H9 (cell line): Measurements from ENCODE around the gene SHB. TPM values are rescaled to one million over a fixed set of nuclear protein-coding genes. Genes with fewer than 3 reads are reported as not detected.

Source experiments
- DNase-seq: peaks from one replicate; pipeline ENCODE4 v3.0.0-alpha.2; 2017
- H2AFZ ChIP-seq: one replicate; pipeline ENCODE4 v1.6.1; 2013; ENCODE audit warnings: mild to moderate bottlenecking, low read length, control low read depth, moderate library complexity
- H2AK5ac ChIP-seq: 2 replicates; pipeline ENCODE4 v1.6.1; 2013; ENCODE audit warnings: low read length, control low read depth, mixed read lengths; ENCODE audit not compliant: insufficient read length
- H2BK120ac ChIP-seq: one replicate; pipeline ENCODE4 v1.6.1; 2013; ENCODE audit warnings: low read depth, mild to moderate bottlenecking, low read length, control low read depth, inconsistent platforms; ENCODE audit not compliant: poor library complexity, severe bottlenecking
- H2BK12ac ChIP-seq: 2 replicates; pipeline ENCODE4 v1.6.1; 2013; ENCODE audit warnings: low read length, control low read depth, mixed read lengths, low read depth; ENCODE audit not compliant: insufficient read length
- H2BK15ac ChIP-seq: 2 replicates; pipeline ENCODE4 v1.6.1; 2013; ENCODE audit warnings: low read depth, low read length, control low read depth
- H2BK20ac ChIP-seq: one replicate; pipeline ENCODE4 v1.6.1; 2013; ENCODE audit warnings: low read depth, mild to moderate bottlenecking, low read length, control low read depth, inconsistent platforms; ENCODE audit not compliant: poor library complexity, severe bottlenecking
- H2BK5ac ChIP-seq: 2 replicates; pipeline ENCODE4 v1.6.1; 2013; ENCODE audit warnings: low read length, control low read depth, mixed read lengths; ENCODE audit not compliant: insufficient read length
- H3K14ac ChIP-seq: 2 replicates; pipeline ENCODE4 v1.6.1; 2013; ENCODE audit warnings: low read length, control low read depth; ENCODE audit not compliant: insufficient read depth
- H3K18ac ChIP-seq: 2 replicates; pipeline ENCODE4 v1.6.1; 2013; ENCODE audit warnings: low read depth, mild to moderate bottlenecking, mixed read lengths, low read length, control low read depth; ENCODE audit not compliant: insufficient read length
- H3K23ac ChIP-seq: 2 replicates; pipeline ENCODE4 v1.6.1; 2013; ENCODE audit warnings: low read length, control low read depth, mixed read lengths, low read depth; ENCODE audit not compliant: insufficient read length
- H3K23me2 ChIP-seq: 2 replicates; pipeline ENCODE4 v1.6.1; 2013; ENCODE audit warnings: low read depth, mild to moderate bottlenecking, mixed read lengths, low read length, control low read depth; ENCODE audit not compliant: insufficient read length, poor library complexity, severe bottlenecking
- H3K27ac ChIP-seq: 2 replicates; pipeline ENCODE4 v1.5.1; 2013; ENCODE audit warnings: low read length, control low read depth, mixed read lengths, low read depth; ENCODE audit not compliant: insufficient read length
- H3K27me3 ChIP-seq: 2 replicates; pipeline ENCODE4 v1.6.1; 2013; ENCODE audit warnings: low read length, control low read depth, inconsistent platforms; ENCODE audit not compliant: insufficient read depth
- H3K4ac ChIP-seq: 2 replicates; pipeline ENCODE4 v1.6.1; 2013; ENCODE audit warnings: low read depth, mild to moderate bottlenecking, control low read depth, inconsistent platforms, low read length, moderate library complexity
- H3K4me1 ChIP-seq: 2 replicates; pipeline ENCODE4 v1.6.1; 2013; ENCODE audit warnings: low read length, control low read depth, inconsistent platforms; ENCODE audit not compliant: insufficient read depth
- H3K4me2 ChIP-seq: 2 replicates; pipeline ENCODE4 v1.6.1; 2013; ENCODE audit warnings: low read length, control low read depth, mixed read lengths; ENCODE audit not compliant: insufficient read length, insufficient read depth
- H3K56ac ChIP-seq: 2 replicates; pipeline ENCODE4 v1.6.1; 2013; ENCODE audit warnings: low read depth, mild to moderate bottlenecking, mixed read lengths, low read length, control low read depth; ENCODE audit not compliant: insufficient read length
- H3K79me1 ChIP-seq: 2 replicates; pipeline ENCODE4 v1.6.1; 2013; ENCODE audit warnings: low read depth, mild to moderate bottlenecking, moderate library complexity, low read length, control low read depth, inconsistent platforms; ENCODE audit not compliant: insufficient read depth, poor library complexity, severe bottlenecking
- H3K79me2 ChIP-seq: 2 replicates; pipeline ENCODE4 v1.6.1; 2013; ENCODE audit warnings: low read length, control low read depth, inconsistent platforms; ENCODE audit not compliant: insufficient read depth
- H3K9ac ChIP-seq: 2 replicates; pipeline ENCODE4 v1.6.1; 2013; ENCODE audit warnings: low read length, control low read depth, mixed read lengths; ENCODE audit not compliant: insufficient read length; ENCODE audit errors: extremely low read depth
- H3K9me3 ChIP-seq: one replicate; pipeline ENCODE4 v1.6.1; 2013; ENCODE audit warnings: low read depth, low read length, inconsistent platforms; ENCODE audit not compliant: control insufficient read depth
- H3T11ph ChIP-seq: one replicate; pipeline ENCODE4 v1.6.1; 2013; ENCODE audit warnings: mild to moderate bottlenecking, low read length, control low read depth, inconsistent platforms
- H4K20me1 ChIP-seq: one replicate; pipeline ENCODE4 v1.6.1; 2013; ENCODE audit not compliant: control insufficient read depth, insufficient read length, insufficient read depth
- H4K5ac ChIP-seq: 2 replicates; pipeline ENCODE4 v1.6.1; 2013; ENCODE audit warnings: low read depth, mild to moderate bottlenecking, mixed read lengths, low read length, control low read depth; ENCODE audit not compliant: insufficient read length
- H4K8ac ChIP-seq: replicated peaks from 2 replicates; pipeline ENCODE4 v1.6.1; 2013; ENCODE audit warnings: low read length, control low read depth, mixed read lengths, low read depth; ENCODE audit not compliant: insufficient read length
- H4K91ac ChIP-seq: 2 replicates; pipeline ENCODE4 v1.6.1; 2013; ENCODE audit warnings: low read depth, mild to moderate bottlenecking, moderate library complexity, mixed read lengths, low read length, control low read depth; ENCODE audit not compliant: insufficient read length
- H3K27ac Mint-ChIP-seq, 3 experiments: 2 replicates in 2 of 3; 3 replicates in 1 of 3; pipeline ENCODE4 v1.8.0; 2020 to 2021; ENCODE audit warnings: mixed read lengths in 3 of 3, mild to moderate bottlenecking in 1 of 3, moderate library complexity in 1 of 3
- H3K27me3 Mint-ChIP-seq: 2 replicates; pipeline ENCODE4 v1.8.0; 2021; ENCODE audit warnings: low read depth, mild to moderate bottlenecking, moderate library complexity, mixed read lengths
- H3K36me3 Mint-ChIP-seq, 3 experiments: 2 replicates in 2 of 3; 3 replicates in 1 of 3; pipeline ENCODE4 v1.8.0; 2020 to 2021; ENCODE audit warnings: low read depth in 3 of 3, mixed read lengths in 3 of 3; ENCODE audit not compliant: insufficient read depth in 1 of 3
- H3K4me1 Mint-ChIP-seq, 2 experiments: 2 replicates each; pipeline ENCODE4 v1.8.0; 2020; ENCODE audit warnings: mixed read lengths in 2 of 2
- H3K4me3 Mint-ChIP-seq, 2 experiments: 2 replicates in 1 of 2; 3 replicates in 1 of 2; pipeline ENCODE4 v1.8.0; 2020 to 2021; ENCODE audit warnings: mild to moderate bottlenecking in 2 of 2, mixed read lengths in 2 of 2, moderate library complexity in 1 of 2
- H3K9me3 Mint-ChIP-seq, 2 experiments: 2 replicates in 1 of 2; 3 replicates in 1 of 2; pipeline ENCODE4 v1.8.0; 2020; ENCODE audit warnings: mild to moderate bottlenecking in 2 of 2, mixed read lengths in 2 of 2, moderate library complexity in 1 of 2
- WGBS: extraction: QIAGEN DNeasy Blood & Tissue Kit; methylation state at CpG from one replicate; pipeline ENCODE4 v1.1.7; 2013; ENCODE audit warnings: missing lambda C conversion rate, low lambda C conversion rate, mixed read lengths; ENCODE audit not compliant: insufficient read length; ENCODE audit errors: extremely low coverage; 5-methylcytosine and 5-hydroxymethylcytosine counted together
- total RNA-seq: library from RNA; stranded (reverse); gene quantifications from 2 replicates; pipeline ENCODE4 v1.2.1, GENCODE V29; 2021
- TF ChIP-seq, protein P1 (sequence below): fragments of 200-600 bp; sonication (generic); conservative IDR thresholded peaks from 3 replicates; pipeline ENCODE4 v1.8.0; 2021; ENCODE audit warnings: antibody characterized with exemption, mild to moderate bottlenecking

The SHB gene
- total RNA-seq, 1 experiment from 2014 or later = 14.6 TPM

DNA sequence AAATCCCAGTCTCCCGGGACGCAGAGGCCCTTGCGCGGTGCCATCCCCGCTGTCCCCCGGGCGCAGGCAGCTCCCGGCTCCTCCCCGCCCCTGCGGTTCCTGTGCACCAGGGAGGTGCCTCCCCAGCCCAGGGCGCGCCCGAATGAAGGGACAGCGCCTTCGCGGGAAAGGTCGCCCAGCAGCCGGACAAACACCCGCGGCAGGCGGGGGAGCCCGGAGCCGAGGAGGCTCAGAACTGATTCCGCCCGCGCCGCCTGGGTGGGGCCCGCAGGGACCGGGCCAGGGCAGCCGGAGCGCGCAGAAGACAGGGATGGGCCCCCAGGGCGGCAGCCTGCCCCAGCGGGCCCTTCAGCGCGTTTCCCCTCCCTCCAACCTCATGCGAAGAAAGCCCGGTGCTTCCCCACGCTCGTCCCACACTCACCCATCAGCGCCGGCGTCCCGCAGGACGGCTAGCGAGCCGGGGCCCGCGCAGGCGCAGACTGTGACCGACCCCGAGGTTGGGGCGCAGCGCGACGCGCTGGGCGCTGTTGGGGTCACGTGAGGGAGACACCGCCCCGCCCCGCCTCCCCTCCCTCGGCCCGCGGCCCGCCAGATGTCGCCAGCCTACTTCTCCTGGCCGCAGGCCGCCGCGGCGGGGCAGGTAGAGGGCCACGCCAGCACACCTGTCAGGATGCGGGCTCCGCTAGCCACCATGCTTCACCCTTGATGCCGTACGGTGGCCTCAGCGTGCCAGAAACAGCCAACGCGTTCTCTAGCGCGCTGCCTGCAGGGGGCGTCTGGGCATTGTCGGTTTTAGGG, 165.2 kb downstream of the SHB start, which contains the start of gene SLC25A51:
SLC25A51 (minus strand) TSS at position 481 of the 798 bp plus-strand sequence. CDS start 15,577 bp downstream, outside the sequence.
- Histone ChIP-seq H3K56ac (no peak within 1 kb of the TSS), H2BK5ac (no peak within 1 kb of the TSS), H3K79me1 (no peaks in the 10 kb centered on the region), H3K14ac (peak within 1 kb of the TSS; percentile 67), H3K4me2 (peak within 1 kb of the TSS; percentile 93), H2BK20ac (no peak within 1 kb of the TSS), H3T11ph (no peak within 1 kb of the TSS), H3K27ac (no peak within 1 kb of the TSS), H2AK5ac (no peak within 1 kb of the TSS), H3K79me2 (no peaks in the 10 kb centered on the region; the same call in 1 of the 2 replicates), H3K9me3 (no peaks in the 10 kb centered on the region), H2BK120ac (no peak within 1 kb of the TSS), H3K27me3 (no peaks in the 10 kb centered on the region), H4K20me1 (no peaks in the 10 kb centered on the region), H3K9ac (peak within 1 kb of the TSS; percentile 71), H3K23me2 (peaks cover 15% of the 10 kb centered on the region), H4K5ac (no peak within 1 kb of the TSS), H4K8ac (no peak within 1 kb of the TSS), H2AFZ (peak within 1 kb of the TSS; percentile 66), H2BK12ac (no peak within 1 kb of the TSS), H2BK15ac (no peak within 1 kb of the TSS), H3K4me1 (peaks cover 4% of the 10 kb centered on the region; the same call in 1 of the 2 replicates), H3K18ac (no peak within 1 kb of the TSS), H3K4ac (no peak within 1 kb of the TSS), H4K91ac (no peak within 1 kb of the TSS), H3K23ac (no peak within 1 kb of the TSS)
- peak; percentile 95 for DNase-seq
- no CpG with 5 or more reads among the region's 84 CpGs for WGBS
- H3K27ac Mint-ChIP-seq = peak within 1 kb of the TSS in 2 of 3 experiments; percentile 4 to 38; a peak in 4 of 7 replicates
- H3K36me3 Mint-ChIP-seq = peaks cover 3 to 5% (median 5%) of the 10 kb centered on the region in 3 experiments; a peak in 5 of 7 replicates
- peak within 1 kb of the TSS; percentile 78 to 92 for H3K4me3 Mint-ChIP-seq
- peaks cover 27% of the 10 kb centered on the region for H3K27me3 Mint-ChIP-seq
- H3K9me3 Mint-ChIP-seq = no peaks in the 10 kb centered on the region
- TF ChIP-seq, protein P1, sequence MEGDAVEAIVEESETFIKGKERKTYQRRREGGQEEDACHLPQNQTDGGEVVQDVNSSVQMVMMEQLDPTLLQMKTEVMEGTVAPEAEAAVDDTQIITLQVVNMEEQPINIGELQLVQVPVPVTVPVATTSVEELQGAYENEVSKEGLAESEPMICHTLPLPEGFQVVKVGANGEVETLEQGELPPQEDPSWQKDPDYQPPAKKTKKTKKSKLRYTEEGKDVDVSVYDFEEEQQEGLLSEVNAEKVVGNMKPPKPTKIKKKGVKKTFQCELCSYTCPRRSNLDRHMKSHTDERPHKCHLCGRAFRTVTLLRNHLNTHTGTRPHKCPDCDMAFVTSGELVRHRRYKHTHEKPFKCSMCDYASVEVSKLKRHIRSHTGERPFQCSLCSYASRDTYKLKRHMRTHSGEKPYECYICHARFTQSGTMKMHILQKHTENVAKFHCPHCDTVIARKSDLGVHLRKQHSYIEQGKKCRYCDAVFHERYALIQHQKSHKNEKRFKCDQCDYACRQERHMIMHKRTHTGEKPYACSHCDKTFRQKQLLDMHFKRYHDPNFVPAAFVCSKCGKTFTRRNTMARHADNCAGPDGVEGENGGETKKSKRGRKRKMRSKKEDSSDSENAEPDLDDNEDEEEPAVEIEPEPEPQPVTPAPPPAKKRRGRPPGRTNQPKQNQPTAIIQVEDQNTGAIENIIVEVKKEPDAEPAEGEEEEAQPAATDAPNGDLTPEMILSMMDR = peak; percentile 91
- H3K4me1 Mint-ChIP-seq = peaks cover 18 to 19% of the 10 kb centered on the region in 2 experiments
